Transverse colon (tissue), 4 donors: ENCODE measurements around the gene SHC4. TPM values are rescaled to one million over a fixed set of nuclear protein-coding genes. Genes with fewer than 3 reads are reported as not detected.

Source experiments
- DNase-seq: peaks from one replicate; pipeline ENCODE4 v3.0.0-alpha.2; 2019
- H3K27ac ChIP-seq, 4 donors: fragments of 200-600 bp; sonication (generic); 2 replicates each; pipeline ENCODE4 v1.5.1; 2016 to 2018; ENCODE audit warnings: inconsistent platforms in 4 of 4
- H3K27me3 ChIP-seq: fragments of 200-600 bp; sonication (generic); 2 replicates; pipeline ENCODE4 v1.5.1; 2017; ENCODE audit warnings: inconsistent platforms
- H3K36me3 ChIP-seq, 4 donors: fragments of 200-600 bp; sonication (generic); 2 replicates each; pipeline ENCODE4 v1.5.1; 2017 to 2019; ENCODE audit warnings: inconsistent platforms in 4 of 4
- H3K4me1 ChIP-seq, 4 donors: fragments of 200-600 bp; sonication (generic); 2 replicates each; pipeline ENCODE4 v1.5.1; 2017 to 2020; ENCODE audit warnings: inconsistent platforms in 4 of 4
- H3K4me3 ChIP-seq, 4 donors: fragments of 200-600 bp; sonication (generic); 1 replicate in 1 of 4; 2 replicates in 3 of 4; pipeline versions ENCODE4 v1.5.1 to v1.6.1; 2017 to 2019; ENCODE audit warnings: inconsistent platforms in 4 of 4
- H3K9me3 ChIP-seq, 2 donors: fragments of 200-600 bp; sonication (generic); 2 replicates each; pipeline ENCODE4 v1.5.1; 2017 to 2019; ENCODE audit warnings: inconsistent platforms in 2 of 2
- EP300 ChIP-seq: sonication (generic); formaldehyde crosslinking; IDR thresholded peaks from one replicate; pipeline ENCODE4 v1.6.1; 2017; ENCODE audit warnings: antibody characterized with exemption, low read depth
- POLR2A ChIP-seq: fragments of 450-650 bp; IDR thresholded peaks from one replicate; pipeline ENCODE4 v1.6.1; 2016; ENCODE audit warnings: antibody characterized with exemption, mild to moderate bottlenecking, moderate library complexity
- POLR2AphosphoS5 ChIP-seq, 3 donors: sonication (generic); formaldehyde crosslinking; IDR thresholded peaks; one replicate each; pipeline ENCODE4 v1.6.1; 2016; ENCODE audit warnings: antibody characterized with exemption in 3 of 3
- WGBS, 2 donors: methylation state at CpG; one replicate each; pipeline ENCODE4 v1.1.5; 2018; ENCODE audit warnings: low coverage in 1 of 2; 5-methylcytosine and 5-hydroxymethylcytosine counted together
- in situ Hi-C, 4 donors: fragments of 200-750 bp; cut with MboI; loops; one replicate each; pipeline versions ENCODE4 v1.15.0 to v1.15.1; 2017; ENCODE audit warnings: low sequenced_read_pairs in 3 of 4, low pct_ligation_motif_present in 1 of 4, low pct_unique_long_range_greater_than_20kb in 1 of 4
- intact Hi-C: fragments of 100-400 bp; cut with DNase I; formaldehyde crosslinking; loops from one replicate; pipeline ENCODE4 v1.15.1; 2023; ENCODE audit warnings: low total_unique reads
- total RNA-seq, 4 donors: library from RNA; depleted of rRNA; stranded (reverse); fragments of >200 nt; gene quantifications; one replicate each; pipeline ENCODE4 v1.1.0, GENCODE V29; 2016
- TF ChIP-seq, protein P1 (sequence below), 5 experiments: fragments of 200-600 bp in 3 of 5; fragments of 450-650 bp in 2 of 5; sonication (generic) in 3 of 5; IDR thresholded peaks; 1 replicate in 2 of 5; 2 replicates in 3 of 5; pipeline ENCODE4 v1.5.1; 2016 to 2017; ENCODE audit warnings: antibody characterized with exemption in 5 of 5, inconsistent platforms in 3 of 5, mild to moderate bottlenecking in 2 of 5, moderate library complexity in 1 of 5

The SHC4 gene
- total RNA-seq, 4 donors from 2014 or later = 0.48 to 0.96 TPM; not detected in 2

DNA sequence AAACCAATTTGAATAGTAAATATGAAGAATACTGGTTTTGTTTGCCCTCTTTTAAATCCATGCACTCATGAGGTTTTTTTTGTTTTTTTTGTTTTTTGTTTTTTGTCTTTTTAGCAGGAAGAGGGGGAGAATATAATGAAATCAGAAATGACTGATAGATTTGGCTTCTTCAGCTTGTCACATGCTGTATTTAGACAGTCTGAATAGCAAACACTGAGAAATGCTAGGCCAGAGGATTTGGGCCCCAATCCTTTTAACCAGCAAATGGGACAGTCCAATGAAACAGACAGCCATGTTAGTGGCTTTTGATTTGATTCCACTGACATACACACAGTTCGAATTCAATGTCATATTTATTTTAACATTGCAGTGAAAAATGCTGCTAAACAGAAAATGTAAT, 138.6 kb downstream of the SHC4 start:
- Histone ChIP-seq H3K4me1 (no peaks in the 10 kb centered on the region), H3K27me3 (no peaks in the 10 kb centered on the region), H3K27ac (no peak overlapping the region), H3K4me3 (no peak overlapping the region), H3K9me3 (no peaks in the 10 kb centered on the region), H3K36me3 (no peaks in the 10 kb centered on the region)
- in situ Hi-C loops = no loop called here
- WGBS, 2 donors = 88 to 95% methylated on average over 1 of the region's 1 CpG
- no peak for DNase-seq
- TF ChIP-seq, protein P1, sequence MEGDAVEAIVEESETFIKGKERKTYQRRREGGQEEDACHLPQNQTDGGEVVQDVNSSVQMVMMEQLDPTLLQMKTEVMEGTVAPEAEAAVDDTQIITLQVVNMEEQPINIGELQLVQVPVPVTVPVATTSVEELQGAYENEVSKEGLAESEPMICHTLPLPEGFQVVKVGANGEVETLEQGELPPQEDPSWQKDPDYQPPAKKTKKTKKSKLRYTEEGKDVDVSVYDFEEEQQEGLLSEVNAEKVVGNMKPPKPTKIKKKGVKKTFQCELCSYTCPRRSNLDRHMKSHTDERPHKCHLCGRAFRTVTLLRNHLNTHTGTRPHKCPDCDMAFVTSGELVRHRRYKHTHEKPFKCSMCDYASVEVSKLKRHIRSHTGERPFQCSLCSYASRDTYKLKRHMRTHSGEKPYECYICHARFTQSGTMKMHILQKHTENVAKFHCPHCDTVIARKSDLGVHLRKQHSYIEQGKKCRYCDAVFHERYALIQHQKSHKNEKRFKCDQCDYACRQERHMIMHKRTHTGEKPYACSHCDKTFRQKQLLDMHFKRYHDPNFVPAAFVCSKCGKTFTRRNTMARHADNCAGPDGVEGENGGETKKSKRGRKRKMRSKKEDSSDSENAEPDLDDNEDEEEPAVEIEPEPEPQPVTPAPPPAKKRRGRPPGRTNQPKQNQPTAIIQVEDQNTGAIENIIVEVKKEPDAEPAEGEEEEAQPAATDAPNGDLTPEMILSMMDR (IDR thresholded peaks at IDR 0.05) = no peak
- TF ChIP-seq POLR2AphosphoS5 (IDR thresholded peaks at IDR 0.05) (no peak), POLR2A (no peak), EP300 (no peak)
- intact Hi-C loops = no loop called here

DNA sequence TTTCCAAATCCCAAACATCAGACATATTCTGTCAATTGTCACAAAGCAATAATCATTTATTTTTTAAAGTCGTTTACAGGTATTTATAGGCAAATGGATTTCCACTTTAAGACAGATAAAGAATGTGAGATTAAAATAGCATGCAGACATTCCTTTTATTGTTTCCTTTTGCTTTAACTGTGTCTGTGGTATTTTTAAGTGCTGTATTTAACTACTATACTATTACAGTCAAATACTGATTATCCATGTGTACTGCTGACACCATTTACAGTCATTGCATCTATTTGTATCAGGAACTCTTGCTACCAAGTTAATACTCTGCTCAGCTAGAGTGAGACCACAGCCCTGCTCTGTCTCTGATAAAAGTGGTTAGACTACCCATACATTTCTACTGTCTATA, 140.0 kb downstream of the SHC4 start:
- no peak overlapping the region for H3K4me3 ChIP-seq
- intact Hi-C loops (no loop called here), in situ Hi-C loops (loop anchor here in 1 of 4 donors (25.0 kb wide), 1 partner anchor 461 kb away; no protein-coding TSS in a partner anchor)
- TF ChIP-seq EP300 (no peak), POLR2AphosphoS5 (IDR thresholded peaks at IDR 0.05) (no peak), POLR2A (no peak)
- TF ChIP-seq, protein P1 (IDR thresholded peaks at IDR 0.05) = no peak
- DNase-seq = no peak
- H3K36me3 ChIP-seq = no peaks in the 10 kb centered on the region
- no peaks in the 10 kb centered on the region for H3K4me1 ChIP-seq
- no peak overlapping the region for H3K27ac ChIP-seq
- no peaks in the 10 kb centered on the region for H3K9me3 ChIP-seq
- 35 to 40% methylated on average over 1 of the region's 1 CpG for WGBS, 2 donors
- no peaks in the 10 kb centered on the region for H3K27me3 ChIP-seq

DNA sequence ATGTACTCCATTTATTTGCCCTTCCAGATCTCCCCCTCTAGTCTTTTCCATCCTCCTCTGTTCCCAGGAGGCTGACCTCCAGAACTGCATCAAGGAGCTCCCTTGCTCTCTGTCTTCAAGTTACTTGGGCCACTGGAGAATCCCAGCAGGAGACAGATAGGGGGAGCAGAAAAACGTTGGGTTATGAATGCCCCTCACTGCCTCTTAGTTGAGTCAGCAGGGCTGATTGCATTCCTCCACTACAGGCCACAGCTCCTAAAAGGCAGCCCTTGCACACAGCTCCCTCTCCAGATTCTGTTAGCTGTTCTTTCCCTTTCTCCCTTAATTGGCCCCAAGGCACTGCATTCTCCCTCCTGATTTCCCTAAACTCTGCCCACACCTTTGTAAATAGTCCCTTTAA, 140.5 kb downstream of the SHC4 start:
- no peaks in the 10 kb centered on the region for H3K36me3 ChIP-seq
- H3K4me3 ChIP-seq = no peak overlapping the region
- H3K4me1 ChIP-seq = no peaks in the 10 kb centered on the region
- no peak for DNase-seq
- no peaks in the 10 kb centered on the region for H3K27me3 ChIP-seq
- no peaks in the 10 kb centered on the region for H3K9me3 ChIP-seq
- H3K27ac ChIP-seq = no peak overlapping the region
- TF ChIP-seq POLR2A = no peak
- TF ChIP-seq, protein P1 (IDR thresholded peaks at IDR 0.05) = no peak
- no peak for TF ChIP-seq EP300
- no peak for TF ChIP-seq POLR2AphosphoS5 (IDR thresholded peaks at IDR 0.05)
- in situ Hi-C loops = loop anchor here in 1 of 4 donors (25.0 kb wide), 1 partner anchor 461 kb away; no protein-coding TSS in a partner anchor
- intact Hi-C loops = no loop called here
- WGBS, 2 donors = 11 to 15% methylated on average over 1 of the region's 1 CpG

DNA sequence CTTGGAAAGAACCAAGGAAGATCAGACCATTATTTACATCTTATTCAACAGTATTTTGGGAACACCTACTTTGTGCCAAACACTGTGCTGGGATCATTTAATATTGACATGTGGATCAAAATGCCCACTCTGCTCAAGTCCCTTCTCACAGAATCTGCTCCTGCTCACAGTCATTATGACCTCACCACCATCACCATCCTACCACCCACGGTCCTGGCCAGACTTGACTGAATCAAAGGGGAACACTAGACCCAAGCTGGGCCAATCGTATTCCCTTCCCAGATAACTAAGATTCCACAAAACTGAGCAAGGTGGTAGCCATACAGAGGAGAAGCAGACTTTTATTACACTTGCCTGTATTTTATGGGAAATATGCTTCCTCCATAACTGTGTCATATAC, 149.4 kb downstream of the SHC4 start:
- H3K4me1 ChIP-seq = peaks cover 0 to 15% (median 8%) of the 10 kb centered on the region in 4 donors
- intact Hi-C loops (no loop called here), in situ Hi-C loops (loop anchor here in 1 of 4 donors (25.0 kb wide), 1 partner anchor 452 kb away; no protein-coding TSS in a partner anchor)
- no peak for DNase-seq
- TF ChIP-seq, protein P1 (IDR thresholded peaks at IDR 0.05) = no peak
- TF ChIP-seq POLR2A (no peak), EP300 (no peak), POLR2AphosphoS5 (IDR thresholded peaks at IDR 0.05) (no peak)
- WGBS, 2 donors = 83% methylated on average over 2 of the region's 2 CpGs; no CpG with 5 or more reads in 1 of the 2 donors
- H3K36me3 ChIP-seq = no peaks in the 10 kb centered on the region
- no peak overlapping the region for H3K4me3 ChIP-seq
- H3K27me3 ChIP-seq = no peaks in the 10 kb centered on the region
- no peak overlapping the region for H3K27ac ChIP-seq
- no peaks in the 10 kb centered on the region for H3K9me3 ChIP-seq
